GM12873 (cell line): ENCODE measurements around the gene PDXK.

Source experiments
- CTCF ChIP-seq: IDR thresholded peaks from 2 replicates; pipeline ENCODE4 v1.5.1; 2012; ENCODE audit warnings: low read depth, mild to moderate bottlenecking, moderate library complexity, low read length, control low read depth; ENCODE audit not compliant: insufficient read depth; ENCODE audit errors: missing control alignments

Gene PDXK

GRCh38 chr21:43717166-43717853, 1.6 kb upstream of the PDXK start:
- no peak for TF ChIP-seq CTCF

- TF ChIP-seq CTCF, result no peak
Measured at GRCh38 chr21:43717967-43718871, 710 bp upstream of the PDXK start.

GRCh38 chr21:43719748-43720538, 1.0 kb downstream of the PDXK start:
- TF ChIP-seq CTCF, result no peak

GRCh38 chr21:43720539-43721166, 1.7 kb downstream of the PDXK start:
- no peak for TF ChIP-seq CTCF

GRCh38 chr21:43721206-43721605, 2.3 kb downstream of the PDXK start:
- TF ChIP-seq CTCF, result no peak

GRCh38 chr21:43721939-43722338, 3.0 kb downstream of the PDXK start:
- TF ChIP-seq CTCF, result no peak

GRCh38 chr21:43723648-43724047, 4.7 kb downstream of the PDXK start:
- TF ChIP-seq CTCF, result no peak
